Measurements from ENCODE around the gene GEMIN2.
"Not testable (repeated sequence)": the region's sequence is repeated elsewhere in the genome, so short reads cannot be mapped to it uniquely, and the experiment has no call there.

GEMIN2 gene

DNA sequence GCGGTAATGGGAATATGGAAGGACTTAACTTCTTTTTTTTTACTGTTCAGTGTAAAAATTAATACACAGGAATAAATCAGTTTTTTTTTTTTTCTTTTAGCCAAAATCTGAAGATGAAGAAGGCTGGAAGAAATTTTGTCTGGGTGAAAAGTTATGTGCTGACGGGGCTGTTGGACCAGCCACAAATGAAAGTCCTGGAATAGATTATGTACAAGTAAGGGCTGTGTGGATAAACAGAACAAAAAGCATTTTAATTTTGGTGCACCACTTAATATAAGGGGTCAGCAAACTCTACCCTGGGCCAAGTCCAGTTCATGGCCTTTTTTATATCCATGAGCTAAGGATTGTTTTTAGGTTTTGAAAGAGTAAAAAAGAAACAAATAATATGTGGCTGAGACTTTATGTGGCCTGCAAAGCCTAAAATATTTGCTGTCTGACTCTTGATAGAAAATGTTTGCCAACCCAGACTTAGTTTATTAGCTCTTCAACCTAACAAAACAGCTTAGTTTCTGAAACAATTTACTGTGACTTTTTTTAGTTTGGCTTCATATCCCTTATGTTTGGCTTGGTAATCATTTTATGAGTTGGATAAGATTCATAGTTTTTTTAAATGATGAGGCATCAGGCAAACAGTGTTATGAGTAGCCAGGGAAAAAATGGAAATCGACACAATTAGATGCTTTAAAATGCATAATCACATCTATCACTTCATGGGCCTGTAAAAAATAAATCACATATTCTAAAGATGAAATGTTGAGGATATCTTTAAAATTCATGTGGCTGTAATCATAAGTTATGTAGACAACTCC lies 8.4 kb downstream of the GEMIN2 start:
- no peak for DNase-seq

DNA sequence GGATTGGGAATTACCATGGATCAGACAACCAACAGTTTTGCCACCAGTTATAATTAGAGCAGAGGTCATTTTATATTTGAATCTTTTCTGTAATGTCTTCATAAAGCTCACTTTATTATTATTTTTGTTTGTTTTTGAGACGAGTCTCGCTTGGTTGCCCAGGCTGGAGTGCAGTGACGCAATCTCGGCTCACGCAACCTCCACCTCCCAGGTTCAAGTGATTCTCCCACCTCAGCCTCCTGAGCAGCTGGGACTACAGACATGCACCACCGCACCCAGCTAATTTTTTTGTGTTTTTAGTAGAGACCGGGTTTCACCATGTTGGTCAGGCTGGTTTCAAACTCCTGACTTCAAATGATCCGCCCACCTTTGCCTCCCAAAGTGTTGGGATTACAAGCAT lies 23.7 kb downstream of the GEMIN2 start:
- not testable (repeated sequence) for DNase-seq

DNA sequence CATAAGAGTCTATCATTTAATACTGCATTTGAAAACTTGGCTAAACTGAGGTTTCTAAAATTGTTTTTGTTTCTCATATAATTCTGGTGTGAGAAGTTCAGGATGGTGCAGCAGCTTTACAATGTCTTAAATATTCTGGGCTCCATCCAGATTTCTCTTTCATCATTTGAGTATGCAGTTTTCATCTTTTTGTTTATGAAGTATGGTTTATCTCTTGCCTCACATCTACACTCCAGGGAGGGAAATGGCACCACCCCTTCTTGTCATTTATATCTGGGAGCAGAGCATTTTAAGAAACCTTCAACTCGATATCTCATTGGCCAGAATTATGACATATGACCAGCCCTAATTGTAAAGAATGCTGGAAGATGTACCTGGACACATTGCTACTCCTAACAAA lies 24.3 kb downstream of the GEMIN2 start:
- DNase-seq, result no peak

DNA sequence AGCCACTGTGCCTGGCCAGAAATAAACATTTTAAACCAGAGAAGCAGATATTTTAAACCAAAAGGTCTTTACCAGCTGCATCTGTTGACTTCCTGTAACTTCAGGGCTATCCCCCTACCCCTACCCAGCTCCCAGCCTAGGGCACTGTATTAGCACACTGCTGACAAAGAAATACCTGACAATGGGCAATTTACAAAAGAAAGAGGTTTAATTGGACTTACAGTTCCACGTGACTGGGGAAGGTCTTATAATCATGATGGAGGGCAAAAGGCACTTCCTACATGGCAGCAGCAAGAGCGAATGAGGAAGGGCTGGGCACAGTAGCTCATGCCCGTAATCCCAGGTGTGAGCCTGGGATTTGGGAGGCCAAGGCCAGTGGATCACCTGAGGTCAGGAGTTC lies 26.0 kb downstream of the GEMIN2 start:
- no peak for DNase-seq

DNA sequence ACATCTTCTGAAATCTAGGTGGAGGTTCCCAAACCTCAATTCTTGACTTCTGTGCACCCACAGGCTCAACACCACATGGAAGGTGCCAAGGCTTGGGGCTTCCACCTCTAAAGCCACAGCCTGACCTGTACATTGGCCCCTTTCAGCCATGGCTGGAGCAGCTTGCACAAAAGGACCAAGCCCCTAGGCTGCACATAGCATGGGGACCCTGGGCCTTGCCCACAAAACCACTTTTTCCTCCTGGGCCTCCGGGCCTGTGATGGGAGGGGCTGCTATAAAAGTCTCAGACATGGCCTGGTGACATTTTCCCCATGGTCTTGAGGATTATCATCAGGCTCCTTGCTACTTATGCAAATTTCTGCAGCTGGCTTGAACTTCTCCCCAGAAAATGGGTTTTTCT lies 27.5 kb downstream of the GEMIN2 start:
- DNase-seq, result not testable (repeated sequence)

DNA sequence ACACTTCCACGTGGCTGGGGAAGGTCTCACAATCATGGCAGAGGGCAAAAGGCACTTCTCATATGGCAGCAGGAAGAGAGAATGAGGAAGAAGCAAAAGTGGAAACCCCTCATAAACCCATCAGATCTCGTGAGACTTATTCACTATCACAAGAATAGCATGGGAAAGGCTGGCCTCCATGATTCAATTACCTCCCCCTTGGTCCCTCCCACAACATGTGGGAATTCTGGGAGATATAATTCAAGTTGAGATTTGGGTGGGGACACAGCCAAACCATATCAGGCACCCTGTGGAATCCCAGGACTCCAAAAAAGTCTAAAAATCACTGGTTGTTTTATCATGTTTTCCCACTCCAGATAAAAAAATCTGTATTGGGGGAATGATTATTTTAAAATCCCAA lies 29.1 kb downstream of the GEMIN2 start:
- DNase-seq, result not testable (repeated sequence)

DNA sequence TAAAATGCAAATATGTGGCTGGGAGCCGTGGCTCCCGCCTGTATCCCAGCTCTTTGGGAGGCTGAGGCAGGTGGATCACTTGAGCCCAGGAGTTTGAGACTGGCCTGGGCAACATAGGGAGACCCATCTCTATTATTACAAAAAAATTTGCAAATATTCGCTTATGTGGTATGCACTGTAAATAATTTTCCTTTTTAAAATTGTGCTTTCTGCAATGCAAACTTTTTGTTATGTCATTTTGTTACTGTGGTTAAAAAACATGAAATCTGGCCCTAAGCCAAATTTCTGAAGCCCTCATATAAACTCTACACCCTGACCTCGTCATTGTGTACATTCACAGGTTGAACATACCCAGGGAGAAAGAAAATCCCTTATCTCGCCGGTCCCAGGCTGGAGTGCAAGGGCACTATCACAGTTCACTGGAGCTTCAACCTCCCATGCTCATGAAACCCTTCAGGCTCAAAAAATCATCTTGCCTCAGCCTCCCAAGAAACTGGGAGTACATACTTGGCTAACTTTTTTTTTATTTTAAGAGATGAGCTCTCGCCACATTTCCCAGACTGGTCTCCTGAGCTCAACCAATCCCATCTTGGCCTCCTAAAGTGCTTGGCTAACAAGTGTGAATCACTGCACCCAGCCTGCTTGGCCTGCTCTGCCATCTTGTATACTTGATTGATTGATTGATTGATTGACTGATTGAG lies 31.3 kb downstream of the GEMIN2 start:
- DNase-seq, result no peak

DNA sequence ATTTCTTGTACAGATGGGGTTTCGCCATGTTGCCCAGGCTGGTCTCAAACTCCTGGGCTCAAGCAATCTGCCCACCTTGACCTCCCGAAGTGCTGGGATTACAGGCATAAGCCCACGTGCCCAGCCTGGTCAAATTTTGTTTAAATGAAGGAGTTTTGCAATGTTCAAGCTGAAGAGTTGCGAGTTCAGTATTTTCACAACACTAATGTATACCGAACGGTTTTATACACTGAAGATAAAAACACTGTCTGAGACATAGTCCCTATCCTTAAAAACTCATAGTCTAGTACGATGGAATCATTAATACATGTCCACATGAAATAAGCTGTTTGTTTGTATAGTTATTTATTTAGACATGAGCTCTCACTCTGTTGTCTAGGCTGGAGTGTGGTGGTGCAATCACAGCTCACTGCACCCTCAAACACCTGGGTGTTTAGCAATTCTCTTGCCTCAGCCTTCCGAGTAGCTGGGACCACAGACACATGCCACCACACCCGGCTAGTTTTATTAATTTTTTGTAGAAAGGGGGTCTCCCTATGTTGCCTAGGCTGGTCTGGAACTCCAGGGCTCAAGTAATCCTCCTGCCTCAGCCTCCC lies 40.6 kb downstream of the GEMIN2 start:
- DNase-seq, result no peak

DNA sequence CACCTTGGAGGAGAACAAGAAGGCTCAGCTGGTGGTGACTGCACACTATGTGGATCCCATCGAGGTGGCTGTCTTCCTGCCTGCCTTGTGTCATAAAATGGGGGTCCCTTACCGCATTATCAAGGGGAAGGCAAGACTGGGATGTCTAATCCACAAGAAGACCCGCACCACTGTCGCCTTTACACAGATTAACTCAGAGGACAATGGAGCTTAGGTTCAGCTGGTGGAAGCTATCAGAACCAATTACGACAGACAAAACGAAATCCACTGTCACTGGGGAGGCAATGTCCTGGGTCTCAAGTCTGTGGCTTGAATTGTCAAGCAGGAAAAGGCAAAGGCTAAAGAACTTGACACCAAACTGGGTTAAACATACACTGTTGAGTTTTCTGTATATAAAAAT lies 43.4 kb downstream of the GEMIN2 start:
- no peak for DNase-seq

DNA sequence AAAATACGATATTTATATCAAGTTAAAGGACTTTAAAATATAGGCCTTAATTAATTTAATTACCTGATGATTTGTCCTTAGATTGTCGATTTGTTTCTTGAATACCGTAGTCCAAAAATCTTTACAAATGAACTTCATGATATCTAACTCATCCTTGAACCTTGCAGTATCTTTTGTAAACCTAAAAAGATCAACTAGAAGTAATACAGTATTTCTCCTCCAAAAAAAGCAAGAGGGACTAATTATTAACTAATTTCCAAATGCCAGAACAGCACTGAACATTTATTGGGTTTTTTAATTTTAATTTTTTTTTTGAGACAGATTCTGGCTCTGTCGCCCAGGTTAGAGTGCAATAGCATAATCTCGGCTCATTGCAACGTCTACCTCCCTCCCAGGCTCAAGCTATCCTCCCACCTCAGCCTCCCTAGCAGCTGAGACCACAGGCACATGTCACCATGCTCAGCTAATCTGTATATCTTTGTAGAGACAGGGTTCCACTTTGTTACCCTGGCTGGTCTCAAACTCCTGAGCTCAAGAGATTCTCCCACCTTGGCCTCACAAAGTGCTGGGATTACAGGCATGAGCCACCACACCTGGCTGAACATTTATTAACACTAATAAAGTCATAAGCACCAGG lies 44.2 kb downstream of the GEMIN2 start:
- no peak for DNase-seq

DNA sequence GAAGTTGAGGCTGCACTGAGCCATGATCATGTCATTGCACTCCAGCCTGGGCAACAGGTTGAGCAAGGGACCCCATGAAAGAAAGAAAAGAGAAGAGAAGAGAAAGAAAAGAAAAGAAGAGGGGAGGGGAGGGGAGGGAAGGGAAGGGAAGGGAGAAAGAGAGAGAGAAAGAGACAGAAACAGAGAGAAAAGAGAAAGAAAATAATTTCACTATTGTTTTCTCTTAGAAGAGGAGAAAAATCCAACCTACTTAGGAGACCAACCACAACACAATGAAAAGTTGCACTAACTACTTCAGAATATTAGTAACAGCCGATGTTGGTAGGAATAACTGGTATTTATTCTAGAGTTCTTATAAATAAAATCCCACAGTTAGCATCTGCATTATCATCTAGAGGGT lies 46.4 kb downstream of the GEMIN2 start:
- DNase-seq, result no peak

DNA sequence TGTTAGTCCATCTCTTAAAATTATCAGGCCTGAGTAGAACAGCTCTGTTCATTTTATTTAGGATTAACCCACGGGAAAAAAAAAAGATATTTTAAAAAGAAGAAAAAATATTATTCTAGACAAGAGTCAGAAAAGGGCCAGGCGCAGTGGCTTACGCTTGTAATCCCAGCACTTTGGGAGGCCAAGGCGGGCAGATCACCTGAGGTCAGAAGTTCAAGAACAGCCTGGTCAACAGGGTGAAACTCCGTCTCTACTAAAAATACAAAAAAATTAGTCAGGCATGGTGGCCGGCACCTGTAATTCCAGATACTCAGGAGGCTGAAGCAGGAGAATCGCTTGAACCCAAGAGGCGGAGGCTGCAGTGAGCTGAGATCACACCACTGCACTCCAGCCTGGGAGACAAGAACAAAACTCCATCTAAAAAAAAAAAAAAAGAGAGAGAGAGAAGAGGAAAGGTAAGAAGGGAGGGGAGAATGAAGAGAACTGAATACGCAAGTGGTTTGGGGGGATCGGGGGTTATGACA lies 53.7 kb downstream of the GEMIN2 start:
- not testable (repeated sequence) for DNase-seq

DNA sequence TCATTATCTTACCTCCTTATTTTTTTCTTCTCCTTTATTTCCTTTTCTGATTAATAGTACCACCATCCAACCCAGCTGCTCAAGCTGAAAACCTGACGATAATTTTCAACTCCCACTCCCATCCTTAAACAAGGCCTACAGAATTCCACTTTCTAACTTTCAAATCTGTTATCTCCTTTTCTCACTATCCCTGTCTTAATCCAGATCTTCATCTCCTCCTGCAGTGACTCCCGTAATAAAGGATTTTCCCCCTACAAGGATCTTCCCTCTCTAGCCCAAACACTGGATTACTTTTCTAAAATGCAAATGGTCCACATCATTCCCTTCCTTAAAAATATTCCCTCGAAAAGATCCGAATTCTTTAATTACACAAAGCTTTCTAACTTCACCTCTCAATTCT lies 54.5 kb downstream of the GEMIN2 start:
- no peak for DNase-seq

DNA sequence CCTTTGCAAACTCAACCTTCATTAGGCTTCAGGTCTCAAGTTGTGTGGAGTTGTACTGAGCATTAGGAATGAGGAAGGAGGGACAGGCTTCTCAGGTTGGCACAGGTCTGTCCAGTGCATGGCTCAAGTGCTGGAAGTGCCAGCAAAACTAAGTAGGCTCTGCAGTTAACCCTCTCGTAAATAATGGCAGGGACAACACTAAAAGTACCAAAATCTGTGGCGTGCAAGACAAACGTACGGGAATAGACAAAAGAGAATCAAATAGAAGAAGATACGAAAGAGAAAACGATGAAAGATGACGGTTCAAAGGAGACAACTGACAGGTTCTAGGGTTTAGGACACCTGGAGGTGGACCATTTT lies 55.4 kb downstream of the GEMIN2 start:
- no peak for DNase-seq

DNA sequence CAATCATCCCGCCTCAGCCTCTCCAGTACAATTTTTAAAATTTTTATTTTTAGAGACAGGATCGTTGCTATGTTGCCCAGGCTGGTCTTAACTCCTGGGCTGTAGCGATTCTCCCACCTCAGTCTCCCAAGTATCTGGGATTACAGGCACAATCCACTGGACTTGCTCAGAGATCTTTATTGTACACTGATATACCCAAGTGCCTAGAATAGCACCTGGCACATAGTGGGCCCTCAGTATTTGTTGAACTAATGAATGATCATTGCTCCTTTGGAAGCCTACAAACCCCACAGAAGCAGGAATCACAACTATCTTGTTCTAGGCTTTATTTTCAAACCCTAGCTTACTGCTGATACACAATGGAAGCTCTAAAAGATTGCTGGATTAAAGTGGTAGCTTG lies 59.1 kb downstream of the GEMIN2 start:
- DNase-seq, result no peak

DNA sequence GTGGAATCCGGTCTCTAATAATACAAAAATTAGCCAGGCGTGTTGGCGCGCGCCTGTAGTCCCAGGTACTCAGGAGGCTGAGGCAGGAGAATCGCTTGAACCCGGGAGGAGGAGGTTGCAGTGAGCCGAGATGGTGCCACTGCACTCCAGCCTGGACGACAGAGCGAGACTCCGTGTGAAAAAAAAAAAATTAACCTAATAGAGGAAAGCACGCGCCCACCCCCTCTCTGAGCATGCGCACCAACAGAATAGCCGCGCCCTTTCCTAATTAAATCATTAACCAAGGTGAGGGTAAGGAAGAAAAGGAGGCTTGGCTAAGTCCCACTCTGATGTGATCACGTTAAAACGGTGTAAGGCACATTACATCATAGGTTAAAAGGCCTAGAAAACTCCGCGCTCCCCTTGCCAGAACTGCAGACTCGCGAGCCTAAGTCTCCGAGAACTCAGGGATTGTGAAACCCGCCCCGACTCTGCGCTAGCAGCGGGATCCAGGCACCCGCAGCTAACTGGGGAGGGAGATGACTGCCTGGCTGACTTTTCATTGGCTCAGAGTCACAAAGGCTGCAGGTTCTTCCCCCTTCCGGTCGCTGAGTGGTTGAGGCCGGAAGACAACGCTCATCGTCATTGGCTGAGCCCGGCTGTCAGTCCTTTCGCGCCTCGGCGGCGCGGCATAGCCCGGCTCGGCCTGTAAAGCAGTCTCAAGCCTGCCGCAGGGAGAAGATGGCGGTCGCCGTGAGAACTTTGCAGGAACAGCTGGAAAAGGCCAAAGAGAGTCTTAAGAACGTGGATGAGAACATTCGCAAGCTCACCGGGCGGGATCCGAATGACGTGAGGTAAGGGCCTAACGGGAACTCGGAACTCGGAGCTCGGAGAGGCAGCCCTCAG lies 60.7 kb downstream of the GEMIN2 start, which contains the start of gene PNN:
TSS of gene PNN (plus strand) at position 695 of the 885 bp plus-strand sequence. CDS start at position 721, 26 bp downstream.
- peak; percentile 99 for DNase-seq

DNA sequence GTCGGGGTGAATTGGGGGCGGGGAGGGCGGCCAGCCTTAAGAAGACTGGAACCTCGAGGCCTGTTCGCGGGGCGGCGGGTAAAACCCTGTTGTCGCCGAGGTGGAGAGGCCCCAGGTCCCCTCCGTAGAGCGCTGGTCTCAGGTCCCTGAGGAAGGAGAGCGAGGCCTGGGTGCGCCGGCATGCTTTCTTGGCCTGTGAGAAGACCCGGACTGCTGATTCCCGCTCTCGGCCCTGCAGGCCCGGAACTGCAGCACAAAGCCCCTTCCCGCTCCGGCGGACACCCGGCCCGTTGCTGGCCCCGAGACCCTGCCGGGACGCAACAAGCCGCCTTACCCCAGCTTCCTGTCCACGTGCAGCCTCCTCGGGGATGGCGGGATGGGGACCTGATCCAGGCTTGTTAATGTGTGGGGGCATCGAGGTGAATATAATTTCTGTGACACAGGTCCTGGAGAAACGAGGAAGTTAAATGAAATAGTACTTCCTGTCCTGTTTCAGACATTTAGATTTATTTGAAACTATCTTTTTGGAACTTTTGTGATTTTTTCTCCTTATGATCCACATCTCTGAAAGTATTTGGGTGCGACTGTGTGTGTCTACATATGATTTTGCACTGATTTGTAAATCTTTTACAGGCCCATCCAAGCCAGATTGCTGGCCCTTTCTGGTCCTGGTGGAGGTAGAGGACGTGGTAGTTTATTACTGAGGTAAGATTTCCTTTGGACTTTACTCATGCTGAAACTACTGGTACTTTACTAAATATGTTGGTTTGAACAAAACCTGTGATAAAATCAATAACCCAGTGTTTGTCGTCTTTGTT lies 61.5 kb downstream of the GEMIN2 start:
- DNase-seq, result peak; percentile 71

DNA sequence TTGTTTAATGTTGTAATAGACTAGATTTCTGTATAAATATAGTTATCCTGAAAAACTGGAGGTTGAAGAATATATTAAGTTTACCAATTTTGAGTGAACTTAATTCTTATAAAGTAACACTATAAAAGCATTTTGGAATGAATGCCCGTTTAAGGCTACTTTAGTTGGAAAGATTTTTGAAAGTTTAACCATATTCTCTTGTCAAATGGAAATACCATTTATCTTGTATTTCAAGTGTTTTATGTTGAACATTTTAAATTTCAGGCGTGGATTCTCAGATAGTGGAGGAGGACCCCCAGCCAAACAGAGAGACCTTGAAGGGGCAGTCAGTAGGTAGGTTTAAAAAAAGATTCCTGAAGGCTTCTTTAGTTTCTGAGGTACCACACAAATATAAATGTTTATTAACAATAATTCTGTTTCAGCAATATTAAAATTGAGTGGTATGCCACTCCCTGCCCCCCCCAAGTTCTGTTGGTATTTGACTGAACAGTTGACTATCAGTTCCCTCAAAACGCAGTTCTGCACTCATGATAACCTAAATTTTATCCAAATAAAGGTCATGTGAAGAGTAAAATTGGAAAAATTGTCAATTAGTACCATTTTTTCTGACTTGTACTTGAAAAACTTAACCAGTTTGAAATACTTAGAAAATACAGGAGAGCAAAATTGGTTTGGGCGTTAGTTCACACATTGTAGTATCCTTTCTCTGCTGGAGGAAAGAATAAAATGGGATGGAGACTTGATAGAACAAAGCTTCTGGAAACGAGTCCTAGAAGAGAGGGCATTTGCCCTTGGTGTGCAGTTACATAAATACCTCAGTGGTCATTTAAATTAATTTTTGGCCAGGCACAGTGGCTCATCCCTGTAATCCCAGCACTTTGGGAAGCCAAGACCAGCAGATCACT lies 62.4 kb downstream of the GEMIN2 start:
- DNase-seq, result no peak

DNA sequence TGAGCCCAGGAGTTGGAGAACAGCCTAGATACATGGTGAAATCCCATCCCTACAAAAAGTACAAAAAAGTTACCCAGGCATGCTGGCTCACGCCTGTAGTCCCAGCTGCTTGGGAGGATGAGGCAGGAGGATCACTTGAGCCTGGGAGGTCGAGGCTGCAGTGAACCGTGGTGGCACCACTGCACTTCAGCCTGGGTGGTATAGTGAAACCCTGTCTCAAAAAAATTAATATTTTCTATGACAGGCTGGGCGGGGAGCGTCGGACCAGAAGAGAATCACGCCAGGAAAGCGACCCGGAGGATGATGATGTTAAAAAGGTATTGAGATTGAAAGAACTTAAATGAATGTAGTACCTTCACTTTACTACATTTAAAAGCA lies 63.0 kb downstream of the GEMIN2 start:
- DNase-seq, result no peak

DNA sequence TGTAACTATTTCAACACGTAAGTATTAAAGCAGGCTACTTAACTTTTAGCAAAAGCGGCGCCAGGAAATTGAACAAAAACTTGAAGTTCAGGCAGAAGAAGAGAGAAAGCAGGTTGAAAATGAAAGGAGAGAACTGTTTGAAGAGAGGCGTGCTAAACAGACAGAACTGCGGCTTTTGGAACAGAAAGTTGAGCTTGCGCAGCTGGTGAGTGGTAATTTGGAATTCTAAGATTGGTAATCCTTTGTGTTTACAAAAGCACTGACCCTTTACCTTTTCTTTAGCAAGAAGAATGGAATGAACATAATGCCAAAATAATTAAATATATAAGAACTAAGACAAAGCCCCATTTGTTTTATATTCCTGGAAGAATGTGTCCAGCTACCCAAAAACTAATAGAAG lies 64.9 kb downstream of the GEMIN2 start:
- no peak for DNase-seq
